ENCODE results near the gene HS6ST1.
"Not testable (repeated sequence)": the region's sequence is repeated elsewhere in the genome, so short reads cannot be mapped to it uniquely, and the experiment has no call there.

Gene HS6ST1

DNA sequence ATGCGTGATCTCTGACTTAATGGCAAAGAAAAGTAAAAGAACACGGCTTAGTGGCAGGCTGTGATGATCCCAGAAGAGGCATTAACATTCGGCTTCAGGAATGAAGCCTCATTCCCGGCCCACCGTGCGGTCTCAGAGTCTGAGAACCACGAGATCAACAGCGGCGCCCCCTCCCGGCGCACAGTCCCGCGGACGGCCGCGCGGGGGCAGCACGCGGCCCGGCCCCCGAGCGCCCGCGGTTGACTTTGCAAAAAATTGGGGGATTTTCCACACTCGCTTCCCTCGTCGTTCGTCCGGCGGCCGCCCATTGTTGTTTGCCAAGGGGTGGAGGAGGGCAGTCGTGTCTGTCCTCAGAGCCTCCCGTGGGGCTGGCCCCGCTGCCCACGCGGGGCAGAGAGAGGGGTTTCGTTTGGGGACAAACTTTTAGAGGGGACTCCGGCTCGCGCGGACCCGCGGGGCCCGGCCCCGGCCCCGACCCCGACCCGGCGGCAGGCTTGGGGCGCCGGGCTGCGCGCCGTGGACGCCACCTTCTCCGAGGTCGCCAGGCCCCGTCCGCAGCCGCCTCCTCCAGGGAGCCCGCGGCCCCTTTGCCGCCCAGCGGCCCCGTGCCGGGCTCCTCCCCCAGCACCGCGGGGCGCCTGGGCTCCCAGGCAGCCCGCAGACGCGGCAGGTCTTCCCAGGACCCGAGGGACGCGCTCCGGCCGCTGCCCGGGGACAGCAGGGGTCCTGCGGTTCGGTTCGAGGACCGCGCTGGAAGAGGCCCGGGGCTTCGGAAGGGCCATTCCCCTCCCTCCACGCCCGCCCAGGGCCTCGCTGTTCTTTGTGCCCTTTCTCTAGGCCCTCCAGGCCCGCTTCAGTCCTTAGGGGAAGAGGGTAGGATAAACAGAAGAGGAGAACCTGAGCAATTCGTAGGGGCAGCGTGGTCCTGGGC lies 3.4 kb upstream of the HS6ST1 start:
- peak; percentile 60 for DNase-seq (ENCODE audit: low read depth, low spot score)

GRCh38 chr2:128320906-128321771 lies 2.5 kb upstream of the HS6ST1 start:
- no peak for DNase-seq (ENCODE audit: low read depth, low spot score)

DNA sequence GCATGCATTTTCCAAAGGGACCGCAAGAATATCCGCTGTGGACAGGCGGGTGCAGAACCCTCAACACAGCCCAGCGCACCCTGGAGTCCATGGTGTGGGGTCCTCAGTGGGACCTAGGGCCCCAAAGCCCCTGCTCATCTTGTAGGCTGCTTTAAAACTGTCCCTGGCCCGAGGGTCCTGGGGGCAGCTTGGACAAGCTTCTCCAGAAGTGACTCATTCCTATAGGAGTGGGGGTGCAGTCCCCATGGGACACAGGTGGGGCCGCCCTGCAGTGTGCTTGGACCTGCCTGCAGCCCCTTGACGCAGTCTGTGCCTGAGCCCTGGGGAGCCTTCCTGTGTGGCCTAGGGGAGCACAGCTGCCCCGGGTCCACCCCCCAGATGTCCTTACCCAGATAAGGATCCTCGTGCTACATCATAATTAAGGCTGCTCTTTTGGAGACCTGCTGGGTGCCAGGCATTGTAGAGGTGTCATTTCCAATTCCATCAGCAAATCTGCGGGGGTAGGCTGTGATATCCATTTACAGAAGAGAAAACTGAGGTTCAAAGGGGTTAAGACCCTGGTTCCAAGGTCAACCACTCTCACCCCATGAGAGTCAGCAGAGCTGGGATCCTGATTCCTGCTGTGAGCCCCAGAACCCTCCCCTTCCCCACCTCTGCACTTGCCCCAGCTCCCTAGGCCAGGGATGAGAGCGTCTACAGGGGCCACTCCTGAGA lies 1.7 kb upstream of the HS6ST1 start:
- DNase-seq (ENCODE audit: low read depth, low spot score) = no peak

DNA sequence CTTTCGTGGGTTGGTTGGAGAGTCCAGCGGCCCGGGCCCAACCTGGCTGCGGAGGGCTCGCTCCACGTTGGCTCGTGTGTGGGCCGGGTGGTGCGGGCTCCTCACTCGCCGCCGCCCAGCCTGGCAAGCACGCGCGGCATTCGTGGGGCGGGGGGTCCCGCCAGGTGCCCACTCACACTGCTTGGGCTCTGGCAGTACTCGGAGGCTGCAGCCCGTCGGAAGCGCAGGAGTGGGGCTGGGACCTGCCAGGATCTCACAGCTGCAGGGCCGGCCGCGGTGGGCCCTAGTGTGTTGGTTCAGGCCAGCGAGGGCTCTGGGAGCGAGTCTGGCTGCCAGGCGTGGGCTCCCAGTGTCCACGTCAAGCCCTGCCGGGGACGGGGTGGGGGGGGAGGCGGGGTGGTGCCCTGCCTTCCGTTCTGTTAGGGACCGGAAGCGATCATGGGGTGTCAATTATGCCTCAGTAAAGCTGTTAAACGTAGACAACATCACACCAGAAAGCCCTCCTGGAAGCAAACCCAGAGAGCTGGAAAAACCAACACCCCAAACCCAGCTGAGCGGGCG lies 1.0 kb upstream of the HS6ST1 start:
- DNase-seq (ENCODE audit: low read depth, low spot score) = no peak

DNA sequence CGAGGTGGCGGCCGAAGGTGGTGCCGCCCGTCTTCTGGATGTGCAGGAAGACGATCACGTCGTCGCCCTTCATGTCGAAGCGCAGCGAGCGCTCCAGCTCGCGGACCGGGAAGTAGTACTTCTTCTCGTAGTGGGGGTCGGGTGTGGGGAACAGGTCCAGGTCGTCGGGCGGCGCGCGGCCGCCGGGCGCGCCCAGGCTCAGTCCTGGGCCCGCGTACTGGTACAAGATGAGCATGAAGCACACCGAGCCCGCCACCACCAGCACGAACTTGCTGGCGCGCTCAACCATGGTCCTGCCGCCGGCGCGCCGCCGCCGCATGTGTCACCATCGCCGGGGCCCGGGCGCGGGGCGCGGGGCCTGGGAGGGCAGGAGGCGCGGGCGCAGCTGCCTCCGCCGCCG lies 423 bp downstream of the HS6ST1 start:
- DNase-seq (ENCODE audit: low read depth, low spot score) = not testable (repeated sequence)

DNA sequence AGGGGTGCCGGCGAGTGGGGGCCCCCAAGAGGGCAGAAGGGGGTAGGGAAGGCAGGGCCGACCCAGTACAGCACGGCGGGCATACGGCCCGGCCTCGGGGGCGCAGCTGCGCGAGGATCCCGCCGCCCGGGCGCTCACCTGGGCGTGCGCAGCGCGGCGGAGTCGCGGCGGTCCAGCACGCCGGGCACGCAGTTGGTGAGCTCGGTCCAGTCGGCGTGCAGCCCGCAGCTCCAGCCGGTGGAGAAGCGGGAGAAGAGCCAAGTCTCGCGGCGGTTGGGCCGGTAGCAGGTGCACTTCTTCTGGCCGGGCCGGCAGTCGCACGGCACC lies 806 bp downstream of the HS6ST1 start:
- DNase-seq (ENCODE audit: low read depth, low spot score) = not testable (repeated sequence)

DNA sequence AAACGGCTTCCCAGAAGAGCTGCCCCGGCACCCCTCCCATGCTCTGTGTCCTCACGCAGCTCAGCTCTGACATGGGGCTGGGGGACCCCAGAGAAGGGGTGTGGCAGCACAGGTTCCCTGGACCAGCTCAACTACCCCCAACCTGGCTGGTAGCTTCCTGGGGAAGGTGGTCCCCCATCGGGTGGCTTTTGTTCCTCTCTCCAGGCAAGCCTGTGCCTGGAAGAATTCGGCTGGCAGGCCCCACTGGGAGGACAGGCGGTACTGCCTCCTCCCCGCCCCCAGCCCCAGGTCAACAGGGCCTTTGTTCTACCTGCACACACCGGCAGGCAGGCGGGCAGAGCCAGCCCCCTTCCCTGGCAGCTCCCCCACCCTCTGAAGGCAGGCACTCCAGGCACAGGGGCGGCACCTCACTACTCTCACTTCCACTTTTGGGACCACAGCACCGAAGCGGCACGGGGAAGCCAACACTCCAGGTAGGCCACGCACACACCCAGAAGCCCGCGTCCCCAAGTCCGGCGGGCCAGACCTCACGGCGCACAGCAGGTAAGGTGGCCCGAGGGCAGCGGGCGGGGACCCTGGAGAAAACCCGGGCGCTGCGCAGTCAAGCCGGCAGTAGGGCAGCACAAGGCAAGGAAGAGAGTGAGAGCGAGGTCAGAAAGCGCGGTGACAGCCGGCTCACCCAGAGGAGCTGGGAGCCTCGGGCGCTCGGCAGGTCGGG lies 1.3 kb downstream of the HS6ST1 start:
- DNase-seq (ENCODE audit: low read depth, low spot score) = no peak

- DNase-seq (ENCODE audit: low read depth, low spot score) = no peak
Measured at GRCh38 chr2:128316777-128317180, 1.9 kb downstream of the HS6ST1 start.

DNA sequence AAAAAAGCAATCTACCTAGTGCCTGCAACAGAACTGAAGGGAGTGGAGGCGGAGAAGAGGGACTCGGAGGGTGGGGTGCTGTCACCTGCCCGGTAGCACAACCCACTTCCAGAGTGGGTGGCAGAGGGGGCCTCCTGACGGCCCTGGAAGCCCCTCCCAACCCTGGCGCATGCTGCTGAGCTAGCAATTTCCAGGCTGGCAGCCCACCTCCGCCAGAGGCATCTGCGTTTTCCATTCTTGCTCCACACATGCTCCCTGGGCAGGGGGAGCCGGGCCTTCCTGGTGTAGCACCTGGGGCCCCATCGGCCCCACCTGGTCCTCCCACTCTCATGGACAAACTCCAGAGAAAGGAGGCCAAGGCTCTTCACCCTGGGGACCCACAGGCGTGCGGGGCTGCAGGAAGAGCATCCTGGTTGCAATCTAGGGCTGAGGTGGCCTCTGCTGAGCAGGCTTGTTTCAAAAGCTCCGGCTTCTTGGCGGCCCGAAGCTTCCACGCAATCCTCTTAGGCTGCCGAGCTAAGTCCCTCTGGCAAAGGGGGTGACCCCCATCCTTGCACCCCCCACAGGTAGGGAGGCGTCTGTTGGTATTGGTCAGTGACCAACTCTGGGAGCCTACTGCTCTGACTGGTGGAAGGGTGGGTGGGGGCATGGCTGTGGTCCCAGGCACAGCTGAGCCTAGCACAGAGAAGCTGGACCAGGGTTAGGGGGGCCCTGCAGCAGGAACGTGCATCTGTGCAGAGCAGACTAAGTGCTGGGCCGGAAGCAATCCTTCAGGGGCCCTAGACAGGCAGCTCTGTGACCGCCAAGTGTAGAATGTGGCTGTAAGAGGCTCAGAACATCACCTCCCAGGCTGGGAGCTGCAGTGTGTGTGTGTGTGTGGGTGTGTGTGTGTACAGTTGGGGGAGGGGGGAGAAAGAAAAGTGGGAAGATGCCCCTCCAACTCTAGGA lies 2.6 kb downstream of the HS6ST1 start:
- no peak for DNase-seq (ENCODE audit: low read depth, low spot score)

DNA sequence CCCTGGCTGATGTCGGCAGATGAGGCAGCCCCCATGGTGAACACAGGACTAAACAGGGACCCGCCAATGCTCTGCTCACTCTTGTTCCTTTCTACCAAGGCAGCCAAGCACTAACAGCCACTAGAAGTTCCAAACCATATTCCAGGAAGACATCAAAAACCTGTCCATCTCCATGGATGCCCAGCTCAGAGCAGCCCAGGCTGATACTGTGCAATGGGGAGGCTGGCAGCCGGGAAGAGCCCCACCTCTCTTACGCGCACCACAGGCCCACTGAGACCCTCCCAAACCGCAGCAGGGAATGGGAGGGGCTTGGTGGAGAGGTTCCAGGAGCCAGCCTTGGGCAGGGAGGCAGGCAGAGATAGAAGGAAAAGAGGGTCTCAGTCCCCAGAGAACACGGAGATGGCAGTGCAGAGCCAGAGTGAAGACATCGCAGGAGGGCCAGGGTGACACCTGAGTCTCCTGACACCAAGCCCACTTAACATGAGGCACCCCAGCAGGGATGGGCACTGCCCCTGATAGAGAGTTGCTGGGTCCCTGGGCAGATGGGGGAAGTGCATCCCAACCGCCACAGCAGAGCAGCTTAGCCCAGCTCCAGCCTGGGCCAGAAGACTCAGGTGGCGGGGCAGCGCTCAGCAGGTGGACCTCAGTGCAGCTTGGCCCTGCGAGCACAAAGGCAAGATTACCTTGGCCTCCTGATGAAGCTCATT lies 3.4 kb downstream of the HS6ST1 start:
- DNase-seq (ENCODE audit: low read depth, low spot score) = no peak

GRCh38 chr2:128314348-128315121 lies 4.1 kb downstream of the HS6ST1 start:
- no peak for DNase-seq (ENCODE audit: low read depth, low spot score)

DNA sequence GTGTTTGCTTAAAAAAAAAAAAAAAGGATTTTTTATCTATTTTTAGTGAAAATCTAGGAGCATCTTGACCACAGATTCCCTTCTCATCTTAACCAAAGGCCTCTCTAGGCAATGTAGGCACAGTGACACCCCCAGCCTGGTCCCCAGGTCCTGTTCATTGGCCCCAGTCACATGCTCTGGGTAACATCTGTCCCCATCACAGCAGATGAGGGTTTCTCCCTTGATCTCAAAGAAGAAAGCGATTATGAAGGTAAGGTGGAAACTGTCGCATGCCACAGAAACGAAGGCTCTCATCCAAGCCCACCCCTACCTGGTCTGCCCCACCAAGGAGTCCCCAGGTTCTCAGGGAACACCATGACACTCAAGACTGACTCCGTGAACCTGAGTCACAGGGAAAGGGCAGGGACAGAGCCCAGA lies 4.7 kb downstream of the HS6ST1 start:
- no peak for DNase-seq (ENCODE audit: low read depth, low spot score)

- no peak for DNase-seq (ENCODE audit: low read depth, low spot score)
Measured at GRCh38 chr2:128313091-128313836, 5.4 kb downstream of the HS6ST1 start.

DNA sequence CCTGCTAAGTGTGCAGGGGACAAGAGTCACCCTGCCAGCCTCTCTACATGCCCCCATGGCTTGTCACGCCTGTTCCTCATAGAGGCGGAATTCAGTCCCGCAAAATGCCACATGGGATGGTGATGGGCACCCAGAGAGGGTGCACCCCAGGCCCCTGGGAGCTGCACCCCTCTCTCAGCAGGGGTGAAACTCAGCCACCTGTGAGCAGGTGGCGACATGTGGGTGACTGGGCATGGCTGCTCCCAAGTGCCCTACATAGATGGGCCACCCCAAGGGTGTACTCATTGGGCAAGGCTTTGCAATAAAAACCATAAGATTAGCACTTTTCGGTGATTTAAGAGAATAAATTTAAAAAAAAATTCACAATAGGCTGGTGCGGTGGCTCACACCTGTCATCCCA lies 6.3 kb downstream of the HS6ST1 start:
- DNase-seq (ENCODE audit: low read depth, low spot score) = no peak

DNA sequence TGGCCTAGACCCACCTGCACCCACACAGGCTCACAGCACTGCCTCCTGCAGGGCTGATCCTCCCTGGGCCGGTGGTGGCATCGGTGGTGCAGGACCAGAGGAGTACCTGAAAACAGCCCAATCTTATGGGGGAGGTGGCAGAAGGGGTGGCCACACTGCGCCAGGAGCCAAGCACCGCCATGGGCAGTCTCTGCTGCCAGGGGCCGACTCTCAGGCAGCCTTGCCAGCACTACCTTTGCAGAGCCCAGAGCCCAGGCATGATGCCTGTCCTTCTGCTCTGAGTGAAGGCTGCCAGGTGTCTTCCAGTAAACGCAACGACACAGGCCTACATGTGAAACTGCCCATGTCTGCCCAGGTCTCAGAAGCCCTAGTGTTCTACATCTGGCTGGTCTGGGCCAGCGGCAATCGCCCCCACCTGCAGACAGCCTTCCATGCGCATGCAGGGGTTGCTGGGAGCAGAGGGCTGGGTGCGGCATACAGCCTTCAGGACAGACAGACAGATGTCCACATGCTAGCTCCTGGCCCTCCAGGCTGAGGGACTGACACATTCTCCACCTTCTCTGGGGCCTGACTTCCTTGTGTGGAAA lies 6.8 kb downstream of the HS6ST1 start:
- no peak for DNase-seq (ENCODE audit: low read depth, low spot score)

DNA sequence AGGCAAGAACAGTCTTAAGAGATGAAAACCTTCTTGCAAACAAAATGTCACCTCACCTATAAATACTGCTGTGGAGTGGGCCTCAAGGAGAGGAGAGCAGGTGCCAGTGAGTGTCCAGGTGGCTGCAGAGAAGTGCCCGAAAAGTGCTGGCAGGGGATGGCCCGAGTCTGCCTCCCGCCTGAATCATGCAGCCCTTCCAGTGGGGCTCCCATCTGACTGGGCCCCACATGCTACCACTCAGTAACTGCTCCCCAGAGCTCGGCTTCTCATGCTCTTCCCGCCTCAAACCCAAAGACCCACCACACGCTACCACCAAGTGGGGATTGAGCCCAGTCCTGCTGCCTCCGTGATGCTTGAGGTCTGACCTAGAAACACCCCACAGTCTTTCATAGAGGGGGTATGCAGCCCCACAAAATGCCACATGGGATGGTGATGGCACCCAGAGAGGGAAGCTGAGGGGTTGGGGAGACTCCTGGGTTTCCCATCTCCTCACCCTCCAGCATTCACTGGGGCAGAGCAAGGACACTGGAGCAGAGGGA lies 7.4 kb downstream of the HS6ST1 start:
- no peak for DNase-seq (ENCODE audit: low read depth, low spot score)

GRCh38 chr2:128310761-128311160 lies 7.9 kb downstream of the HS6ST1 start:
- DNase-seq (ENCODE audit: low read depth, low spot score) = no peak

Data from activated CD4-positive, CD25-positive, alpha-beta regulatory T cell treated with anti-CD3 and anti-CD28 coated beads, Interleukin-2, amount 50 U/mL, for 16 hours (primary cell).